Measurements from ENCODE around the gene ZNF311.
"Not testable (repeated sequence)": the region's sequence is repeated elsewhere in the genome, so short reads cannot be mapped to it uniquely, and the experiment has no call there.

ZNF311 gene

DNA sequence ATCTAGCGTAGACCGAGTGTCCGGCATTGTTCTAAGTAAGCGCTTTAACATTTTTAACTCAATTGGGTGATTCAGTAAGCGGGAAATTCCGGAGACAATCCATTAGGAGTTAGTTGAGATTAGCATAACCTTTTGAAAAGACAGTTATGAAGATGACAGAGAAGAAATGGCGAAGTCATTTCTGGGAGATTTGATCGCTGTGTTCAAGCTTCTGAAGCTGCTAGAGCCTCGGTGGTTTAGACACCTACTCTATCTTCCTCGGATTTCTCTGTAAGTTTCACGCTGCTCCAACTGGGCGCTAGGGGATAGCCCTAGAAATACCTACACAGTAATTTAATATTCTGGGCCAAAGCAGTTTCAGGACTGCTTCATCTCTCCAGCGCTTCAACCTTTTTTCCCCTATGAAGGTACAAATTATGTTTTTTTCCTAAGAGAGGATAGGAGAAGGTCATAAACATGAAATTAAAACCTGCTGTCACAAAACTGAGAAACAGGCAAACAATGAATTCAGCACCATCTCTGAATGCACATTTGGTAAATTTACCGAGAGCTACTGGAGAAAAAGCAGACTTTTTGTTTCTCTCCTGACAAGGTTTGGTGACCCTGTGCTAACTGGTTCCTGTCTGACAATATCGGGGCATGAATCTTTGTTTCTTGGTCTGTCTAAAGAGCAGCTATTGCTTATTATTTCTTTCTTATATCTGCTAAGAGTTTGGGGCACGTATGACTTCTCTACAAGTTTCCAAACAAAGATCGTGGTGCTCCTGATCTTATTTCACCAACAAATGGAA, 22.4 kb downstream of the ZNF311 start:
- DNase-seq: no peak

DNA sequence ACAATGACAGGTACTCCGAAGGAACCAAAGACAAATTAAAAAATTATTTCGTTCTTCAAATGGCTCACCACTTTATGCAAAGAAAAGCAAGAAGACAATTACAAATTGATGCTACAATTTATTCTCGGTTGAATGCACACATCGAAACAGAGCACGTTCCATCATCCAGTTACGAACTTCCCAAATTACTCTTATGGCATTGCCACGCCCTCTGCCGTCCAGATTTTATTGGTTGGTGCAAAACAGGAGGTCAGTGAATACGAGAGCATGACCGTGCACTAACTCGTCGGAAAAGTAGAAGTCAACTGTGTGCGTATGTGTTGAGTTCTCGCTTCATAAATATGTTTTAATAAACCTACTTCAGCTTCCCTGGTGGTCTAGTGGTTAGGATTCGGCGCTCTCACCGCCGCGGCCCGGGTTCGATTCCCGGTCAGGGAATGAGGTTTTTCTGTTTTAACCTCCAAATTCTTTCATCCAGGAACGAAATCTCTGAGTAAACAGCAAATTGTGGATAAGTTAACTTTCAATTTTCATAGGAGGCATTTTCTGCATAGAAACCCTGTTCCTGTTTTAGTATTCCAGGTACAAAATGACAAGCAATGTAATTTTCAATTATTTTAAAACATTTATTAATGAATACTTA, 23.2 kb downstream of the ZNF311 start:
- peak; percentile 43 for DNase-seq

DNA sequence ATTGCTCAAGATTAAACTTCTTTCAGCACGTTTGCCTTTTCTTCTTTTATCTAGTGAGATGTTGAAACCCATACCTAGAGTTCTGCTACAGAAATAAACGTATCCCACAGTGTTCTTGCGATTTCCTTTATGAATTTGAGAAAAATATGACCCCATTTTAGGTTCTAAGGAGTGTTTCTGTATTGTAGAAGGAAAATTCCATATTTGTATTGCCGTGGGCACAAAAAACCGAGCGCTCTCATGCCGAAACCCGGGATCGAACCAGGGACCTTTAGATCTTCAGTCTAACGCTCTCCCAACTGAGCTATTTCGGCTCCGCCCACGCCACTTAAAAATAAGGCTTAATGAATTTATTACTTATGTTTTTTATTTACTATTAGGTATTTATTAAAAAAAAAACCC, 23.7 kb downstream of the ZNF311 start:
- DNase-seq: peak; percentile 23

DNA sequence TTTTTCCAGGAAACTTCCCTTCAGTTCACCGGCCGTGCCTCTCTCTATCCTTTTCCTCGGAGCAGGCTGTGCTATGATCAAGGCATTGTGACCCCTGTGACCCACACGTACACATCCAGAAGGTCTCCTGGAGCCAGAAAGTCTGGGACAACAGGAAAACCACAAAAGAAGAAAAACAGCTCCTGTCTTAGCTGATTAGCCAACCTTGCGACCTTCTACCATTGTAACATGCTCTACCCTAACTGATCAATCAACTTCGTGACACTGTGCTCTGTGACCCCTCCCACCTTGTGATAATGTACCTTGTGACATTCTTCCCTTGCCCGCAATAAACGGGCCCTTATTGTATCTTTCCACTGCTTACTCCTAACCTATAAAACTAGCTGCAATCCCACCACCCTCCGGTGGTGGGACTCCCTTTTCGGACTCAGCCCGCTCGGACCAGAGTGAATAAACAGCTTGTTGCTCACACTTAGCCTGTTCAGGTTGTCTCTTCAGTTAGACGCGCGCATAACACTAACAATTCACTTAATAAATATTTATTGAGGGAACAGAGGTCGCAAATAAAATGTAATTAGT, 24.2 kb downstream of the ZNF311 start:
- peak; percentile 31 for DNase-seq

DNA sequence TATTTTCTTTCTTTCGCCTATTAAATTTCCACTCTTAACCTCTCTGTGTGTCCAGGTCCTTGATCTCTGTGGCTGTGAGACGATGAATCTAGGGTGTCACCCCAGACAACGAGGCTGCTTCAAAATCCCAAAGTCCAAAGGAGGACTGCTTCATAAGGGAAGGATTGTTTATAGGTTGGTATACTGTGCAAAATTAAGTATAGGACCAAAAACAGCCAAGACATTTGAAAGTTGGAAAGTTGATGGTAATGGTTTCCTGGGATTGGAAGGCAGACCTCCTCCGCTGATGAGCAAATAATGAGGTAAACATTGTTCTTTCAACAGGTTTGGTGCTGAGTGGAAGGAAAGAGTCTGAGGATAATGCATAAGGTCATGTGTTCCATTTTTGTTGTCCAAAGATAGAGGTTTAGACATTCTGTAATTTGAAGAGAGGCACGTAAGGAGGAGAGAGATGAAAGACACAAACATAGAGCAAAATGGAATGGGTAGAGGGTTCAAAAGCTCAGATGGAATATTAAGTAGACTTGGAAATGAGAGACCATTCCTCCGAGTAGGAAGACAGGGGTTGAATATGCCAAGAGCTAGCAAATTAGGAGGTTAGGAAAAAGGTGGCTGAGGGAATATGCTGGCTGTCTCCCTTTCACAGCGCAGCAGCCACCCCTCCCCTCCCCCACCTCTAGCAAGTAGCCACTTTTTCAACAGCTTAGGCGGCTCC, 24.8 kb downstream of the ZNF311 start:
- no peak for DNase-seq

DNA sequence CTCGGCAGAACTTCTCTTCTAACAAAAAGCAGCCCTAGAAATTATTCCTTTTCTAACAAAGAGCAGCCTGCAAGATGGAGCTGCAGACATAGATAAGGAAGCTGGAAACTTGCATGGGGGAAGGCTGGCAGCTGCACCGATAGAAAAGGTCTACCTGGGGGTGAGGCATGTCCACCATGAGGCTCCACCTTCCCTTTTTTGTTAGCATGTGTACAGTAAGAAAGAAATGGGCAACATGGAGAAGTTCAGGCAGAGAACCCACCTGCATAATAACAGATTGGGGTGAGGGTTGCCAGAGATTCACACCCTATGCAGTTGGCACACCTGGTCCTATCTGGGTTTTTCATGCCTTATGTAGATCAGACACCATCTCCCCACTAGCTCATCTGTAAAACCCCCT, 25.4 kb downstream of the ZNF311 start:
- DNase-seq: no peak

DNA sequence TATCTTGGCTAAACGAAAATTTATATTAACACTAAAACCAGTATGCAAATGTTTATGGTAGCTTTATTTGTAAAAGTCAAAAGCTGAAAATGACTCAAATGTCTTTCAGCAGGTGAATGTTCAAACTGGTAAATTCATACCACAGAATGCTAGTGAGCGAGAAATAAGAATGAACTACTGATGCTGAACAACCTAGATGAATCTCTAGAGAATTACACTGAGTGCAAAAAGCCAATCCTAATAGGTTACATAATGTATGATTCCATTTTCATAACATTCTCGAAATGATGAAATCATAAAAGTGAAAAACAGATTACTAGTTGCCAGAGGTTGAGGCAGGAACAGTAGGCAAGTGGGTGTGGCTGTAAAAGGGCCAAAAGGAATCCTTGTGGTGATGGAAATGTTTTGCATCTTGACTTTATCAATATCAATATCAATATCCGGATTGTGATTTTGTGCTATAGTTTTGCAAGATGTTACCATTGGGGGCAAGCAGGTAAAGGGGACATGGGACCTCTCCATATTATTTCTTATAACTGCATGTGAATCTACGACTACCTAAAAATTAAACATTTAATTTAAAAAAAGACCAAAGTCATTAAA, 26.1 kb downstream of the ZNF311 start:
- no peak for DNase-seq

DNA sequence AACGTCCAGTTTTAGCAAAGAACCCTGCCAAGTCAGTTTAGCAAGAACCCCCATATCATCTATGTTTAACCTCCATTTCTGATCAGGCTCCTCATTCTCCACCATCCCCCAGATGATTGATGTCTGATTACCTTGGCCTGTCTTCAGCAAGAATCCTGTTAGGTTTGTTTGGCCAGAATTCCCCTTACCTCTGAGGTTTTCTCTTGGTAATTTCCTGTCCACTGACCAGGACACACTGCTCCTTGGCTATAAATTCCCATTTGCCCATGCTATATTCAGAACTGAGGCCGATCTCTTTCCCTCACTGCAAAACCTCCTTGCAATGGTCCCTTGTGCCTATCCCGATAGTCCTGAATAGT, 27.0 kb downstream of the ZNF311 start:
- DNase-seq: no peak

DNA sequence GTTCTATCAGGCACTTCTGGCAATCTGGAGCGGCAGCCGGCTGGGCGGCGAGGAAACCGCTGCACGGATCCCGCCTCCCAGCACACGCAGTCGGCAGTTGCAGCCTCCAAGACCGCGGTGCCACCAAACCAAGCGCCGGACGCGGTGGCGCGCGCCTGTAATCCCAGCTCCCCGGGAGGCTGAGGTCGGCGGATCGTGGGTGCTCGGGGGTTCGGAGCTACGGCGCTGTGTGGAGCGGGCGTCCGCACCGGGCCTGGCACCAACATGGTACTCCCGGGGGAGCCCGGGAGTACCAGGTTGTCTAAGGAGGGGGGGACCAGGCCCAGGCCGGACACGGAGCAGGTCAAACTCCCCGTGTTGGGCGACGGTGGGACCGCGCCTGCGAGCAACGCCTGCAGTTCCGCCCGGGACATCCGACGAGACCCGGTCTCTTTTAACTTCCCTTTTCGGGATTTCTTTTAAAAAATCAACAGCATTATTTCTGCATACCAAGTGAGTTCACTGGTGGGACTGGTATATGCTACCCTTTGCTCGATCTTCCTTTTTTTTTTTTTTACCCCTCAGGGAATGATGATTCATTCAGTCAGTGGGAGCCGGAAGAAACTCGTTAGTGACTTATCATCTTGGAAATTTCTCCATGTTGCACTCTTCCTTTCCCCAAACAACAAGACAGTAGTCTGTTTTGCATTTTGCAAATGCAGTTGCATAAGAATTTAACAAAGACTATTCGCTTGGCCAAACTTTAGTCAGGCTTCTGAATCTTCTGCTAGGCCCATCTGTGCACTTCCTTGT, 27.6 kb downstream of the ZNF311 start:
- DNase-seq: no peak

DNA sequence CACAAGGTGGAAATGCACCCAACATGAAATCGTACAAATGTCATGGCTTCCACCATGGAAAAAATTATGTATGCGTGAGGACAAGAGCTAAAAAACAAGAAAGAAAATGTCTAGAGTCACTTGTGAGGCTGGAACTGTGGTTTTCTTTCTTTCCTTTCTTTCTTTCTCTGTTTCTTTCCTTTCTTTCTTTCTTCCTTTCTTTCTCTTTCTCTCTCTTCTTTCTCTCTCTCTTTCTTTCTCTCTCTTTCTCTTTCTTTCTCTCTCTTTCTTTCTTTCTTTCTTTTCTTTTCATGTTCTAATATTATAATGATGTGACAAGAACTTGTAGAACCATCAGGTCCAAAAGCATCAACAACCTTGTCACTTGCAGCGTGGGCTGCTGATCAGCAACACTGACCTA, 28.4 kb downstream of the ZNF311 start:
- DNase-seq: no peak

DNA sequence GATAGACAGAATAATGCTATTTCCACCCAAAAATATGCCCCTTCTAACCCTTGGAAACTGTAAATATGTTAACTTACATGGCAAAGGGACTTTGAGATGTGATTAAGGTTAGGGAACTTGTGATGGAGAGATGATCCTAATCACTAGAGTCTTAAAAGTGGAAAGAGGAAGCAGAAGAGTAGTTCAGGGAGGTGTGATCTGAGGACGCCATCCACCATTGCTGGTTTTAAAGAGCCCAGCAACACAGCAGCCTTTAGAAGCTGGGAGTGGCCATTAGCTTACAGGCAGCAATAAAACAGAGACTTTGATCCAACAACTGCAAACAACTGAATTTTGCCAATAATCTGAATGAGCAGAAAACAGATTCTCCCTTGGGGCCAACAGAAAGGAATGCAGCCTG, 30.6 kb downstream of the ZNF311 start:
- no peak for DNase-seq

DNA sequence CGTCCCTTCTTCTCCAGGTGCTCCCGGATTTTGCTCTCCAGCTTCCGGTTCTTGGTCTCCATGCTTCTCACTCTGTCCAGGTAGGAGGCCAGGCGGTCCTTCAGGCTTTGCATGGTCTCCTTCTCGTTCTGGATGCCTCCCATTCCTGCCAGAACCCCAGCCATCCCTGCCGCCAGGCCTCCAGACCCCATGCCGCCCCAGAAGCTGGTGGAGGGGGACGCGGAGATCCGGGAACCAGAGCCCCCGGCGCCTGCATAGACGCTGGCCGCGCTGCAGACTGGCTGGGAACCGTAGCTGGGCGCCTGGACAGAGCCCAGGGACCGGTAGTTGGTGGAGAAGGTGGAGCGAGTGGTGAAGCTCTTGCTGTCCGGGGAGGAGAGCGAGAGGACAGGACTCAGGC, 35.1 kb downstream of the ZNF311 start:
- DNase-seq: not testable (repeated sequence)

DNA sequence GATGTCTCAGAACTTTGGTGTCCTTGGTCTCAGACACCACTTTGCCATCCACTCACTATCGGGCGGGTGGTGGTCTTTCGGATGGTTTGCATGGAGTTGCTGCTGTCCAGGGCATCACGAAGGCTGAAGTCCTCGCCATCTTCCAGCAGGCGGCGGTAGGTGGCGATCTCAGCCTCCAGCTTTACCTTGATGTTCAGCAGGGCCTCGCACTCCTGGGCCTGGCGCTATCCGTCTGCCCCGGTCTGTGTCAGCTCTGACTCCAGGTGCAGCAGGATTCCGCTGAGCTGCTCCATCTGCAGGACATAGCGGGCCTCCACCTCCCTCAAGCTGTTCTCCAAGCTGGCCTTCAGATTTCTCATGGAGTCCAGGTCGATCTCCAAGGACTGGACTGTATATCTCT, 36.0 kb downstream of the ZNF311 start:
- DNase-seq: no peak

DNA sequence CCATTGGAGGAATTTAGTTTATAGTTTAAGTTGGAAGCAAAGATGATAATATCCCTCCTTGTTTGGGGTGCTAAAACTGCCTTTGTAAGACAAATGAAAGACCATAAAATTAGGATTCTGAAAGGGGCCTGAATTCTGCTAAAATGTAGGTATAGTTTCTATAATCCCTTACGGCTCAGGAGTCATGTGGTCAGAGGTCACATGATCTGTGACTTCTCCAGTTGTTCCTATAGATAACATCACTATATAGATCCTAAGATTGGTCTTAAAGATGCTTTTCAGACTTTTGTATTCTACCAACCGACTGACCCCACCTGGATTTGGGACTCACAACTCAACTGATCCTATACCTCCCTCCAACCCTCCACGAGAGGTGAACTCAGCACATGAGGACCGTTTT, 36.6 kb downstream of the ZNF311 start:
- no peak for DNase-seq

DNA sequence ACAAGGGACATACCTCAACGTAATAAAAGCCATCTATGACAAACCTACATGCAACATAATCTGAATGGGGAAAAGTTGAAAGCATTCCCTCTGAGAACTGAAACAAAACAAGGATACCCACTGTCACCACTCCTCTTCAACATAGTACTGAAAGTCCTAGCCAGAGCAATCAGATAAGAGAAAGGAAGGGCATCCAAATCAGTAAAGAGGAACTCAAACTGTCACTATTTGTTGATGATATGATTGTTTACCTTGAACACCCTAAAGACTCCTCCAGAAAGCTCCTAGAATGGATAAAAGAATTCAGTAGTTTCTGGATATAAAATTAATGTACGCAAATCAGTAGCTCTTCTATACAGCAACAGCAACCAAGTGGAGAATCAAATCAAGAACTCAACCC, 39.4 kb downstream of the ZNF311 start:
- DNase-seq: no peak

DNA sequence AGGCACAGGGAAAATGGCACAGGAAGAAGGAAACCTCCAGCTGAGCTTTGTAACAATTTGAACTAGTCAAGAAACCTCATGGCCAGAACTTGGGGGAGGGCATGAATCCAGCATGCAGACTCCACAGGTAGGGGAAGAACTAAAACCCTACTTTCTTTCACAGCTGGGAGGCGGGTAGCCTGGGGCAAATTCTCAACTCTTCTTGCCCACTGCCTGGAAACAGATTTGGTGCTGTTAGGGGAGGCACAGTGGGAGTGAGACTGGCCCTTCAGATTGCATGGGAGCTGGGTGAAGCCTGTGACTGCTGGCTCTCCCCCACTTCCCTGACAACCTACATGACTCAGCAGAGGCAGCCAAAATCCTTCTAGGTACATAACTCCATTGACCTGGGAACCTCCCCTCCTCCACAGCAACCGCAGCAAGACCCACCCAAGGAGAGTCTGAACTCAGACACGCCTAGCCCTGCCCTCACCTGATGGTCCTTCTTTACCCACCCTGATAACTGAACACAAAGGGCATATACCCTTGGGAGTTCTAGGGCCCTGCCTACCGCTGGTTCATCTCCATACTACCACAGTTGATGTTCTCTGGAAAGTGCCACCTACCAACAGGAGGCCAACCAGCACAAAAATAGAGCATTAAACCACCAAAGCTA, 44.1 kb downstream of the ZNF311 start:
- DNase-seq: no peak

DNA sequence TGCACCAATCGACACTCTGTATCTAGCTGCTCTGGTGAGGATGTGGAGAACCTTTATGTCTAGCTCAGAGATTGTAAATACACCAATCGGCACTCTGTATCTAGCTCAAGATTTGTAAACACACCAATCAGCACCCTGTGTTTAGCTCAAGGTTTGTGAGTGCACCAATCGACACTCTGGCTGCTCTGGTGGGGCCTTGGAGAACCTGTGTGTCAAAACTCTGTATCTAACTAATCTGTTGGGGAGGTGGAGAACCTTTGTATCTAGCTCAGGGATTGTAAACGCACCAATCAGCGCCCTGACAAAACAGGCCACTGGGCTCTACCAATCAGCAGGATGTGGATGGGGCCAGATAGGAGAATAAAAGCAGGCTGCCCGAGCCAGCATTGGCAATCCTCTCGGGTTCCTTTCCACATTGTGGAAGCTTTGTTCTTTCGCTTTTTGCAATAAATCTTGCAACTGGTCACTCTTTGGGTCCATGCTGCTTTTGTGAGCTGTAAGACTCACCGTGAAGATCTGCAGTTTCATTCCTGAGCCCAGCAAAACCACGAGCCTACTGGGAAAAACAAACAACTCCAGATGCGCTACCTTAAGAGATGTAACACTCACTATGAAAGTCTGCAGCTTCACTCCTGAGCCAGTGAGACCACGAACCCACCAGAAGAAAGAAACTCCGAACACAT, 46.4 kb downstream of the ZNF311 start:
- not testable (repeated sequence) for DNase-seq

DNA sequence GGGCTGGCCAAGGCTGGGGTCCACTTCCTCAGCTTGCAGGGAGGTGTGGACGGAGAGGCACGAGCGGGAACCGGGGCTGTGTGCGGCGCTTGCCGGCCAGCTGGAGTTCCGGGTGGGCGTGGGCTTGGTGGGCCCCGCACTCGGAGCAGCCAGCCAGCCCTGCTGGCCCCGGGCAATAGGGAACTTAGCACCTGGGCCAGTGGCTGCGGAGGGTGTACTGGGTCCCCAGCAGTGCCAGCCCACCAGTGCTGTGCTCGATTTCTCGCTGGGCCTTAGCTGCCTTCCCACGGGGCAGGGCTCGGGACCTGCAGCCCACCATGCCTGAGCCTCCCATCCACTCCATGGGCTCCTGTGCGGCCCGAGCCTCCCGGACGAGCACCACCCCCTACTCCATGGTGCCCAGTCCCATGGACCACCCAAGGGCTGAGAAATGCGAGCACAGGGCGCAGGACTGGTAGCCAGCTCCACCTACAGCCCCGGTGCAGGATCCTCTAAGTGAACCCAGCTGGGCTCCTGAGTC, 47.3 kb downstream of the ZNF311 start:
- DNase-seq: not testable (repeated sequence)

DNA sequence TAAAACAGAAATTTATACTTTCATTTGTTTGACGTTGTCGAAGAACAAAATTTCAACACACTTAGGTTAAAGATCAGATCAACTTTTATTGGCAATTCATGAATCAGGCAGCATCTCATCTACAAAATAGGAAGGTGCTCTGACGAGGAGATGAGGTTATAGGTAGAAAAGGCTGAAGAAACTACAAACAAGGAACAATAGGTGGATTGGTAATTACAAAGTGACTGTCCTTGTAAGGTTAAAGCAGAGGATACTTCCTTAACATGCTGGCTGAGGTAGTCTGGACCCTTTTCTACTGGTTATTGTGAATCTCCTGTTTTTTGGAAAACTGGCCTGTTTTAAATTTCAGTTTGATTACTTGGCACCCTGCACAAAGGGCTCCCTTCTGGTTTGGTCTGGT, 48.8 kb downstream of the ZNF311 start:
- no peak for DNase-seq

DNA sequence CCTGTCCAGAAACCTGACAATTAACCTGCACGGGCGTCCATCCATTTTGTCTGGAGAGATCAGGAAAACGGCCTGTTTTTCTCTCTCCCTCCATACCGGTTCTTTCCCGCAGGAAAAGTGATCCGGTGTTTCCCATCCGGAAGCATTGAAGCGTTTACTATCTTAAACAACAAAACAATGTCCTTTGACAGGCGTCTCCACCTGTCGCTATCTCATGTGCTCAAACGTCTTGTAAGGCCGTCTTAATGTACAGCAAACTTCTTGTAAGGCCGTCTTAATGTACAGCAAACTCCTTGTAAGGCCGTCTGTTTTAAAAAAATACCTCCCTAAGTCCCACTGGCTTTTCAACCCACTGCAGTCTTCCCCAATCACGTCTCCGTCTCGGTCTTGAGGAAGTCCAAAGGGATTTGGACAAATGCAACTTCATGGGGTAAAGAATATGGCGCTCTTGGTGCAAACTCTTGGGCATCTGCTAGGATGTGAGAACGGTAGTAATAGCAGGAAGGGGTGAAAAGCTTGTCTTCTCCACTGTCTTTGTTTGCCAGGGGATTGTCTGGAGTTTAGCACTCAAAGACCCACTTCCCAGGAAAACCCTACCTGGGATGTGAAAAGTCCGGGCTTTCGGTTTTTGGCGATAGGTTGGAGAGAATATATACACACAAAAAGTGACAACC, 51.4 kb downstream of the ZNF311 start:
- peak; percentile 18 for DNase-seq

Data from NCI-H2171 (cell line).